ENCODE measurements around the gene ATXN2. TPM values are rescaled to one million over a fixed set of nuclear protein-coding genes. Genes with fewer than 3 reads are reported as not detected.

ATXN2 gene
- total RNA-seq, 4 donors from 2014 or later, result 35.1 to 70.0 (median 55.4) TPM

GRCh38 chr12:111440631-111441030 lies 158.5 kb downstream of the ATXN2 start:
- DNase-seq (ENCODE audit: low spot score) (no peak), ATAC-seq (ENCODE audit: low FRiP score) (no peak)
- TF ChIP-seq, protein P1, sequence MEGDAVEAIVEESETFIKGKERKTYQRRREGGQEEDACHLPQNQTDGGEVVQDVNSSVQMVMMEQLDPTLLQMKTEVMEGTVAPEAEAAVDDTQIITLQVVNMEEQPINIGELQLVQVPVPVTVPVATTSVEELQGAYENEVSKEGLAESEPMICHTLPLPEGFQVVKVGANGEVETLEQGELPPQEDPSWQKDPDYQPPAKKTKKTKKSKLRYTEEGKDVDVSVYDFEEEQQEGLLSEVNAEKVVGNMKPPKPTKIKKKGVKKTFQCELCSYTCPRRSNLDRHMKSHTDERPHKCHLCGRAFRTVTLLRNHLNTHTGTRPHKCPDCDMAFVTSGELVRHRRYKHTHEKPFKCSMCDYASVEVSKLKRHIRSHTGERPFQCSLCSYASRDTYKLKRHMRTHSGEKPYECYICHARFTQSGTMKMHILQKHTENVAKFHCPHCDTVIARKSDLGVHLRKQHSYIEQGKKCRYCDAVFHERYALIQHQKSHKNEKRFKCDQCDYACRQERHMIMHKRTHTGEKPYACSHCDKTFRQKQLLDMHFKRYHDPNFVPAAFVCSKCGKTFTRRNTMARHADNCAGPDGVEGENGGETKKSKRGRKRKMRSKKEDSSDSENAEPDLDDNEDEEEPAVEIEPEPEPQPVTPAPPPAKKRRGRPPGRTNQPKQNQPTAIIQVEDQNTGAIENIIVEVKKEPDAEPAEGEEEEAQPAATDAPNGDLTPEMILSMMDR (IDR thresholded peaks at IDR 0.05), result no peak

DNA sequence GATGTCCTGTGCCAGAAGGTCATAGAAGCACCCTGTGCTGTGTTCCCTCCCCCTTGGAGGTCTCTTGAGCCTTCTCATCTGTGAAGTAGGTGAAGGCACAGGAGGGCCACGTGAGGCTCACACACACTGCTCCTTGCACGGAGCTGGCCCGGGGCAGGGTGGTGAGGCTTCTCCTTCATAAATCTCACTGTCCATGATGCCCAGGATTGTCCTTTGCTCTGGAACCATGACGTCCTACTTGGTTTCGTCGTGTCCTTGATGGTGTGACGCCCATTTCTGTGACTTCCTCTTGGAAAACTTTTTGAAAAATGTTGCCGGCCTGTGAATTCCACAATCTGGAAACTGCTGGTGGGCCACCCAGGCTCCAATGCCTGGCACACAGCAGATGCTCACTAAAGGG lies 159.0 kb downstream of the ATXN2 start:
- ATAC-seq (ENCODE audit: low FRiP score) (no peak), DNase-seq (ENCODE audit: low spot score) (no peak)
- TF ChIP-seq, protein P1 (IDR thresholded peaks at IDR 0.05), result no peak

DNA sequence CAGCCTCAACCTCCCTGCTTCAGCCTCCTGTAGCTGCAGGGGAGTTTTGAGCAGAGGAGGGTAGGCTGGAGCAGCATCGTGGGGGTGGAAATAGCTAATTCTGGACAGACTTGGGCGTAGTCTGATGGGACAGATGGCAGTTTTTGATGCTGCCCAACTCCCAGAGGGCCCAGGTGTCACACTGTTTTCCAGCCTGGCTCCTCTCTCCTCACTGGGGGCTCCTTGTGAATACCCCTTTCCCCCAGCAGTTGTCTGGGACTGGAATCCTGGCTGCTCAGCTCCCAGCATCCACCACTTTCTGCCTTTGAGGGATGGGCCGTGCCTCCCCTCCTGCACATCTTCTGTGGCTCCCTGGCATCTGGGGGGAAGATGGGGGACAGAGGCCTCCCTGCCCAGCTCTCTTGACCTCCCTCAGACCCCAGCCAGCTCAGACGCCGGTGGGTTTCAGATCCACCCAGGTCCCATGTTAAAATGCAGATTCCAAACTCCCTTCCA lies 159.4 kb downstream of the ATXN2 start:
- TF ChIP-seq, protein P1 (IDR thresholded peaks at IDR 0.05), result no peak
- DNase-seq (ENCODE audit: low spot score), result no peak
- no peak for ATAC-seq (ENCODE audit: low FRiP score)

GRCh38 chr12:111438481-111438880 lies 160.6 kb downstream of the ATXN2 start:
- ATAC-seq (ENCODE audit: low FRiP score) (no peak), DNase-seq (ENCODE audit: low spot score) (peak; percentile 67)
- TF ChIP-seq, protein P1 (IDR thresholded peaks at IDR 0.05), result no peak

DNA sequence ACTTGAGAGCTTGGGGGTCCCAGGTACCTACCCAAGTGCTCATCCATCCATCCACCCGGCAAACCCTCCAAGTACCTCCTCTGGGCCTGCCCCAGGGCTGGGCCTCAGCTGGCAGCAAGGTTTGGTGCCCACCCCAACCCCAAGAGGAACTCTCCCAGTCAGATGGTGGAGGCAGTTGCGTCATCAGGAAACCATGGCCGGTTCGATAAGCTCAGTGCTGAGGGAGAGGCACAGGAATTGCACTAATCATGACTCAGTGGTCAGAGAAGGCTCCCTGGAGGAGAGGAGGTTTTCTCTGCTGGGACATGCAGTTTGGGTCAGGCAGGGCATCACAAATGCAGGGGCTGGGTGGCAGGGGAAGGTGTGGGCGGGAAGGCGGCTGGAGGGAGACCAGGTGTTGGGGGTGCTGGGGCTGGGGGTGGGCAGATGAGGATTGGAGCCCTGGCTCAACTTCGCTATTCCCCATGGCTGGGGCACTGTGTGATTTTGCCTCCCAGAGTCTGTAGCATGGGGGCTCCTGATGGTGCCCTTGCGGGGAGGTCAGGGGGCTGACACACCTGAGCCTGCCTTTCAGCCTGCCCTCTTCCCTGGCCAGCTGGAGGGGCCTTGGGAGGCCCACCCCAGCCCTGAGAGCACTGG lies 161.2 kb downstream of the ATXN2 start:
- TF ChIP-seq, protein P1 (IDR thresholded peaks at IDR 0.05), result no peak
- ATAC-seq (ENCODE audit: low FRiP score) (peak; percentile 37), DNase-seq (ENCODE audit: low spot score) (no peak)

DNA sequence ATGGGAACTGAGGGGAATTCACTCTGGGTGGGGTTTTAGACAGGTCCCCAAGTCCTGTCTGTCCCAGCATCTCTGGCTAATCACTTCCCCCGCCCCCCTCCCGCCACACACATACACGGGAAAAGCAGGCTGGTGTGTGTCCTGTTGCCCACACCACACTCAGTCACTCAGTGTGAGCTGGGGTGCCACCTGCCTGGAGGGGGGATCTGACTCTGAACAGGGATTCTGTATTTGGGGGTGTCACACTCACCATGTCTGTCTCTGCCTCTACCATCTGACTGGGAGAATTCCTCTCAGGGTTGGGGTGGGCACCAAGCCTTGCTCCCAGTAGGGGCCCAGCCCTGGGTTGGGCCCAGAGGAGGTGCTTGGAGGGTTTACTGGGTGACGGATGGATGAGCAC lies 162.3 kb downstream of the ATXN2 start:
- TF ChIP-seq, protein P1 (IDR thresholded peaks at IDR 0.05), result no peak
- DNase-seq (ENCODE audit: low spot score) (no peak), ATAC-seq (ENCODE audit: low FRiP score) (no peak)

- DNase-seq (ENCODE audit: low spot score) (no peak), ATAC-seq (ENCODE audit: low FRiP score) (no peak)
- TF ChIP-seq, protein P1 (IDR thresholded peaks at IDR 0.05), result no peak
Measured at GRCh38 chr12:111436266-111436665, 162.8 kb downstream of the ATXN2 start.
